H1 (cell line): ENCODE measurements around the gene KCNQ1. TPM values are rescaled to one million over a fixed set of nuclear protein-coding genes. Genes with fewer than 3 reads are reported as not detected.

ENCODE experiments used
- BACH1 ChIP-seq: IDR thresholded peaks from 2 replicates; pipeline ENCODE4 v1.6.1; 2012; ENCODE audit warnings: low read length, improper control_type of control experiment
- BRCA1 ChIP-seq: IDR thresholded peaks from 2 replicates; pipeline ENCODE4 v1.6.1; 2012; ENCODE audit warnings: low read depth, low read length, improper control_type of control experiment
- FOSL1 ChIP-seq: IDR thresholded peaks from 2 replicates; pipeline ENCODE4 v1.6.1; 2011; ENCODE audit warnings: mild to moderate bottlenecking, low read depth, low read length, moderate library complexity; ENCODE audit not compliant: insufficient read depth
- HDAC6 ChIP-seq: IDR thresholded peaks from one replicate; pipeline ENCODE4 v1.7.1; 2012; ENCODE audit warnings: low read depth, mild to moderate bottlenecking, inconsistent platforms, low read length, moderate library complexity
- KDM1A ChIP-seq: fragments of 200-600, 300-600 bp; sonication (generic); IDR thresholded peaks from 2 replicates; pipeline ENCODE4 v1.7.1; 2016; ENCODE audit warnings: mild to moderate bottlenecking, low read length, borderline replicate concordance
- SAP30 ChIP-seq: fragments of 300-600 bp; sonication (generic); IDR thresholded peaks from 2 replicates; pipeline ENCODE4 v1.7.1; 2012; ENCODE audit warnings: low read length, moderate library complexity, mild to moderate bottlenecking, inconsistent platforms; ENCODE audit not compliant: insufficient read depth, insufficient replicate concordance
- polyA plus RNA-seq, 7 experiments: library from polyadenylated mRNA; depleted of rRNA in 3 of 7; stranded (reverse) in 5 of 7; unstranded in 2 of 7; fragments of >200 nt in 5 of 7; fragments of 200-250 nt in 2 of 7; gene quantifications; 1 replicate in 5 of 7; 2 replicates in 1 of 7; 4 replicates in 1 of 7; pipeline versions ENCODE4 v1.2.1 to v1.2.3, GENCODE V29; 2011 to 2013; ENCODE audit warnings: missing spikeins in 2 of 7, mixed read lengths in 2 of 7
- total RNA-seq: library from RNA; stranded (reverse); fragmentation: NEBNext Ultra II Directional; extraction: Animal tissue kit (Norgen Biotek cat#: 25700); gene quantifications from 2 replicates; pipeline ENCODE4 v1.2.1, GENCODE V29; 2021

The KCNQ1 gene
- total and polyA plus RNA-seq, 2 of the 8 experiments (the other 6 are each of a cell fraction or from before 2014, with no cell fraction given) = 1.9 to 2.0 TPM

GRCh38 chr11:2673250-2673610 lies 228.4 kb downstream of the KCNQ1 start (continued):
- TF ChIP-seq SAP30 (no peak), BRCA1 (no peak), FOSL1 (no peak), BACH1 (no peak), KDM1A (no peak), HDAC6 (no peak)
